Effector memory CD8-positive, alpha-beta T cell (primary cell): ENCODE results near the gene SLC16A7.
A peak's percentile ranks its signal among the peaks of the same experiment; 100 is the strongest.

Experiments used
- ATAC-seq: fragments of 150-1000 bp; cut with Tn5 transposase; replicated peaks from 2 replicates; pipeline ENCODE4 v1.10.0; 2021; ENCODE audit warnings: mild to moderate bottlenecking, moderate library complexity
- DNase-seq, 3 experiments: peaks; one replicate each; pipeline ENCODE4 v3.0.0; 2021
- H3K27ac Mint-ChIP-seq, 2 donors: one replicate each; pipeline ENCODE4 v1.8.0; 2022; ENCODE audit warnings: mild to moderate bottlenecking in 2 of 2, mixed read lengths in 2 of 2, moderate library complexity in 2 of 2
- H3K27me3 Mint-ChIP-seq, 2 donors: one replicate each; pipeline ENCODE4 v1.8.0; 2022; ENCODE audit warnings: mixed read lengths in 2 of 2
- H3K36me3 Mint-ChIP-seq: one replicate; pipeline ENCODE4 v1.8.0; 2022; ENCODE audit warnings: mild to moderate bottlenecking, moderate library complexity, mixed read lengths; ENCODE audit not compliant: insufficient read depth
- H3K4me1 Mint-ChIP-seq, 2 donors: one replicate each; pipeline ENCODE4 v1.8.0; 2022; ENCODE audit warnings: low read depth in 2 of 2, mixed read lengths in 2 of 2
- H3K4me3 Mint-ChIP-seq, 2 donors: one replicate each; pipeline ENCODE4 v1.8.0; 2022; ENCODE audit warnings: mild to moderate bottlenecking in 2 of 2, mixed read lengths in 2 of 2, moderate library complexity in 2 of 2
- H3K9me3 Mint-ChIP-seq, 2 donors: one replicate each; pipeline ENCODE4 v1.8.0; 2022; ENCODE audit warnings: mixed read lengths in 2 of 2

Gene SLC16A7

DNA sequence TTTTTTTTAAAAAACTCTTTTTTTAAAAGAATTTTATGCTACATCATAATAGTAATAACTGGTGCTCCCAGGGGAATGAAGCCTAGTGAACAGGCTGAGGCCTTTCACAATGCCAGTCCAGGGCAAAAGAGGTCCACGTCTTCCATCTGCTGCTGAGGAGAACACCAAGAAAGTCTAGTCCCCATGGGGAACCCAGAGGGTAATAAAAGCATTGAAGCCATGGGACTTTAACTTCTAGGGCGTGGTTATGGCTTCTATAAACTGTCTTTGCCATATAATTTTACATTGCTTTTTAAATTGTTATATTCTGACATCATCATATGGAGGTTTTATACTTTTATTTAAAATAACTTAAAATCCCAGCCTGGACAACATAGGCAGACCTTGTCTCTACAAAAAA is 64.3 kb downstream of the SLC16A7 start:
- Mint-ChIP-seq H3K36me3 (peaks cover 8% of the 10 kb centered on the region), H3K4me1 (peaks cover 12 to 35% of the 10 kb centered on the region in 2 donors), H3K27me3 (no peaks in the 10 kb centered on the region), H3K9me3 (no peaks in the 10 kb centered on the region), H3K4me3 (no peak overlapping the region), H3K27ac (no peak overlapping the region)
- ATAC-seq (no peak), DNase-seq (no peak)

DNA sequence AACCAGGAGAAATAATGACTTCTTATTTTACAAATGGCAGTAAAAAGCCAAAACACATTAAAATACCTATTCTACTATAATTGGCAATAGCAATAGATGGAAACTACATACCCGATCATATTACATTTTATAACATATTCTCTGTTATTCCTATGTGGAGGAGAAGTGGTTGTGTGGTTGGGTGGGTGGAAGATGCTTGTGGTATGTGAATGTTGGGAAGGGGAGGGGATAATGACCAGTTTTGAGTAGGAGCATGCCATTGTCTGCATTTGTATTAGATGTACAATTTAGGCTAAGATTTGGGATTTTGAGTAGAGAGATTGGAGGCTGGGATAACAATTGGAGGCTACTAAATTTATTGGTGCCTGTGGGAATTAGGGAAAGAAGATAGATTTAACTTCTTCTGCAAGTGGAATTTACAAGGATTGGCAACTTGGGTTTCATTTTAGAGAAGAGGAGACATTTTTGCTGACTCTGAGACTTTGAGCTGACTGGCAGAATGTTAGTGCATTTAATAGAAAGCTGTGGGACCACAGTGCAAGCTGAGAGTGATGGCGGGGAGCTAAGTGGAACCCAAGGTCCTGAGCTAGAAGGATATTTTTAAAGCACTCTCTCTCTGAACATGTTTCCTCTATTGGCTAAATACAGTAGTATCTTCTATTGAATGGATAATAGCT is 65.2 kb downstream of the SLC16A7 start:
- Mint-ChIP-seq H3K4me3 (no peak overlapping the region), H3K27me3 (no peaks in the 10 kb centered on the region), H3K36me3 (peaks cover 8% of the 10 kb centered on the region), H3K27ac (peak overlapping the region; percentile 1 to 45), H3K9me3 (no peaks in the 10 kb centered on the region), H3K4me1 (peaks cover 12 to 33% of the 10 kb centered on the region in 2 donors)
- ATAC-seq: no peak
- no peak for DNase-seq

DNA sequence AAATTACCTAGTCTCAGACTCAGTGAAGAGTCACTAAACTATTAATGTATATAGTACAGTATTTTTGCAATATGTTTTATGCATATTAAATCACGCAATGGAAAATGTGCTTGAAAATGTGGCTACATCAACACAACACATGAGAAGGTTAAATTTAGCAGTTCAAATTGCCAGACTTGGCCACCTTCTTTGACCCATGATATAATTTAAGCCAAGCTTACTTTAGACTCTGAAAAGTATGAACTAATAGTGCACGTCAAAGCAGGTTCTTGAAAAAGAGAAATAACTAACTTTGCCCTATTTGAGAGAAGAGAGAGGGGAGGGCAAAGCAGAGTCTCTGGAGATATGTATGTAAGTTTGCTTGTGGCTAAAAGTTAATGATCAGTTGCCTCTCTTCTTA is 68.7 kb downstream of the SLC16A7 start:
- Mint-ChIP-seq H3K9me3 (peaks cover 4 to 11% of the 10 kb centered on the region in 2 donors), H3K36me3 (no peaks in the 10 kb centered on the region), H3K4me1 (peaks cover 26 to 43% of the 10 kb centered on the region in 2 donors), H3K27ac (no peak overlapping the region), H3K4me3 (no peak overlapping the region), H3K27me3 (no peaks in the 10 kb centered on the region)
- ATAC-seq (no peak), DNase-seq (no peak)

DNA sequence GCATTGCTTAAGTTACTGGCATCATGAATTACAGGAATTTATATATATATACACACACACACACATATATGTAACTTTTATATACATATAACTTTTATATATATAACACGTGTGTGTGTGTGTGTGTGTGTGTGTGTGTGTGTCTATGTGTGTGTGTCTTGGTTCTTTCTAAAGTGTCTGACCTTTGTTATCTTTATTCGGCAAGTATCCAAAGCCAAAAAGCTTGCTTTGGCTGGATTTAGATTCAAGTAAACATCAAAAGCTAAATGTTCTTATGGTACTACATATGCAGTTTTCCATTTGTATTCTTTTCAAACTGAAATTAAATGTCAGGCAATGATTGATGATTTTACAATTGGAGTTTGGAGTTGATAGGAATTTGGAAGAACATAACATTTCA is 69.9 kb downstream of the SLC16A7 start:
- peaks cover 4 to 11% of the 10 kb centered on the region in 2 donors for H3K9me3 Mint-ChIP-seq
- no peak for ATAC-seq
- peaks cover 29 to 48% of the 10 kb centered on the region in 2 donors for H3K4me1 Mint-ChIP-seq
- H3K36me3 Mint-ChIP-seq: no peaks in the 10 kb centered on the region
- H3K4me3 Mint-ChIP-seq: no peak overlapping the region
- no peak overlapping the region for H3K27ac Mint-ChIP-seq
- DNase-seq: no peak
- H3K27me3 Mint-ChIP-seq: no peaks in the 10 kb centered on the region

DNA sequence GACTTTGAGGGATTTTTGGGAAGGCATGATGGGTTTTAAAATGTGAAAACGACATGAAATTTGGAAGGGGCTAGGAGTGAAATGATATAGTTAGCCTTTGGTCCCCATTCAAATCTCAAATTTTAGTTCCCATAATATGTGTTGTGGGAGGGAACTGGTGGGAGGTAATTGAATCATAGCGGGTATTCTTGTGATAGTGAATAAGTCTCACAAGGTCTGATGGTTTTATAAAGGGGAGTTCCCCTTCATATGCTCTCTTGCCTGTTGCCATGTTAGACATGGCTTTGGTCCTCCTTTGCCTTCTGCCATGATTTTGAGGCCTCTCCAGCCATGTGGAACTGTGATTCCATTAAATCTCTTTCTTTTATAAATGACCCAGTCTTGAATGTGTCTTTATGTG is 72.8 kb downstream of the SLC16A7 start:
- ATAC-seq: no peak
- H3K27ac Mint-ChIP-seq: peak overlapping the region; percentile 7 to 10
- H3K27me3 Mint-ChIP-seq: no peaks in the 10 kb centered on the region
- peaks cover 25 to 40% of the 10 kb centered on the region in 2 donors for H3K4me1 Mint-ChIP-seq
- peaks cover 4 to 11% of the 10 kb centered on the region in 2 donors for H3K9me3 Mint-ChIP-seq
- H3K4me3 Mint-ChIP-seq: no peak overlapping the region
- DNase-seq: no peak
- no peaks in the 10 kb centered on the region for H3K36me3 Mint-ChIP-seq

DNA sequence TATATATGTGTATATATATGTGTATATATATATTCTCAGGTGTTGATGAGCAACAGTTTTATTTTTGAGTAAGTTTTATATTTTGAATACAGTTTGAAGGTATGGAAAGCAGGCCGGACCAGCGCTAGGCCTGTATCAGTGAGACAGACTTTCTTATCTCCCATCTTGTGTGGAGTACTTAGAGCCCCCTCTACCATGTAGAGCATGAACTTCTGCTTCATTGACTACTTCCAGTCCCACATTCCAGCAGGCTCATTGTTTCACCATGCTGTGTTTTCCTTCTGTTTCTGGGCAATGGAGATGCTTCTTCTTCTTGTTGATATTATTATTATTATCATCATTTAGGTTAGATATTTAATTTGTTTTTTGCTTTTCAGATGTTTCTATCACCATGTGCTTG is 76.4 kb downstream of the SLC16A7 start:
- no peak overlapping the region for H3K4me3 Mint-ChIP-seq
- ATAC-seq (no peak), DNase-seq (no peak)
- no peak overlapping the region for H3K27ac Mint-ChIP-seq
- no peaks in the 10 kb centered on the region for H3K27me3 Mint-ChIP-seq
- H3K9me3 Mint-ChIP-seq: peaks cover 0 to 5% of the 10 kb centered on the region in 2 donors
- H3K36me3 Mint-ChIP-seq: peaks cover 3% of the 10 kb centered on the region
- peaks cover 22 to 48% of the 10 kb centered on the region in 2 donors for H3K4me1 Mint-ChIP-seq

DNA sequence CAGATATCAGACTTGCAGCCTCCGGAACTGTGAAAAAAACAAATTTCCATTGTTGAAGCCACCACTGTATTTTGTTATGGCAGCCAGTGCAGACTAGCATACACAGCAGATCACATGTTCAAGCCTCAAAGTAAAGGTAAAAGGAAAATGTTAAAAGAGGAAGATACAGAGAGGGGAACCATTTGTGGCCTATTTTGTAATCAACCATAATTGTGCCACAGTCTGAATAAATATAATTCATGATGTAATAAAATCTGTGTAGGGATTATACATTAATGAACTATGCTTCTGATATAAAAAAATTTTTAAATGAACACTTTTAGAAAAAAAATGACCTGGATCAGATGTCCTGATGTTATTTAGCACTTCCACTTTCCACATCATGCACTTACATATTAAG is 79.6 kb downstream of the SLC16A7 start:
- Mint-ChIP-seq H3K27ac (no peak overlapping the region), H3K27me3 (no peaks in the 10 kb centered on the region), H3K4me3 (no peak overlapping the region), H3K4me1 (peaks cover 16 to 39% of the 10 kb centered on the region in 2 donors), H3K9me3 (no peaks in the 10 kb centered on the region), H3K36me3 (peaks cover 6% of the 10 kb centered on the region)
- no peak for ATAC-seq
- no peak for DNase-seq

DNA sequence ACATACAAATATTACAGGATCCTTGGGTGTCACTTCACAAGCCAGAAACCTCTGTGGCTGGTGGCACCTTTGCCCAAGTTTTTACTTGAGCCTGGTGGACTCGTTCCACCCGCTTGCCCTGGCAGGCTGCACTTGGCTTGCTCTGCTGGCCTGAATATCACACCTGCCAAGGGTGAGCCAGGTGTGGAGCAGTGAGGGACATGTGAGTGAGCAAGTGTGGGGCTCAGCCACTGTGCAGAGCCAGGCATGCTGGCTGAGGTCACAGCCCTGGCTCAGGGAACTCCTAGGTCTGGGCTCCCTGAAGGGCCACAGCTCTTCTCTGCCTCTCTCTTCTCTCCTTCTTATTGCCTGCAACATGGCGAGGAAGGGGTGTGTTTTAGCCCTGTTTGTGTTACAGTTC is 82.0 kb downstream of the SLC16A7 start:
- DNase-seq (no peak), ATAC-seq (no peak)
- Mint-ChIP-seq H3K36me3 (peaks cover 6% of the 10 kb centered on the region), H3K4me3 (no peak overlapping the region), H3K4me1 (peaks cover 17 to 36% of the 10 kb centered on the region in 2 donors), H3K9me3 (no peaks in the 10 kb centered on the region), H3K27ac (no peak overlapping the region), H3K27me3 (no peaks in the 10 kb centered on the region)

DNA sequence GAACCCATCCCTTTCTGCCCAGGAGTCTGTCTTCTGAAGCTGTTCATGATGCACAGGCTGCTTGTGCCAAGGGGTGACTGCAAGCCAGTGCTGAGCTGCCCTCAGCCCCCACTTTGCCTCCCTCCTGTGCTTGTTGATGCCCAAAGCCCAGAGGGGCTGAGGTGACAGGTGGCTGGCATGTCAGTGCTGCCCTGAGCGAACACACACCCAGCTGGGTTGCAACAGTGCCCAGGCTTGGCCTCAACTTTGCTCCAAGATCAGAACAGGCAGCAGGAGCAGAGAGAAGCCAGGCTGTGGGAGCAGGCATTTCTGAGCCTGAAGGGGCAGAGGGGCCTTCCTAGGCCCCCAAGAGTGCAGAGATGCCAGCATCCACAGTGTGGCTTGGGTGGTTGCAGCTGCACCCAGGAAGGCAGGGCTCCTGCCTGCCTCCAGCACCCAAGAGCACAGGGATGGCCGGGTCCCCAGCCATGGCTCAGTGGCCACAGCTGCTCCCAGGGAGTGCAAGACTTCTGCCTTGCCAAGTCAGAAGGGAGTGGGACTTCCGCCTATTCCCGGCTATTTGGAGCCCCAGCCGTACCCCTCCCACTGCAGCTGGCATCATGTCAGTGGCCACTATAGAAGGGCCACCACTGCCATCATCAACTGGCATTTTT is 83.1 kb downstream of the SLC16A7 start:
- no peak for DNase-seq
- Mint-ChIP-seq H3K4me3 (no peak overlapping the region), H3K36me3 (peaks cover 6% of the 10 kb centered on the region), H3K9me3 (no peaks in the 10 kb centered on the region), H3K4me1 (peaks cover 17 to 45% of the 10 kb centered on the region in 2 donors), H3K27me3 (no peaks in the 10 kb centered on the region), H3K27ac (no peak overlapping the region)
- no peak for ATAC-seq

DNA sequence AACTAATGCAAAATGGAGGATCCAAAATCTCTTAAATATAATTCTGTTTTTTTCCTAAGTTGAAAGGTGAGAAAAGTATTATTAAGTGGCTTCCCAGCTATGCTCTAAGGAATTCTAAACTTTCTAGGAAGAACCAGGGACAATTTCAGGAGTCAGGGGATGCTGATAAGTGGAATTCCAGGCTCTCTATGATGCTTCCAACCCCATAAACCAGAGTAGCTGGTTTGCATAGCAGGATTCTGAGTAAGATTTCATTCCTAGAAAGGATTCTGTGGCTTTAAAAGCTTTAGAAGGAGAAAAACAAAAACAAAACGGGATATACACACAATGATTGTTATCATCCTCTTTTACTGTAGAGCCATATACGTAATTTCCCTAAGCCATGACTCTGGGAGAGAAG is 93.9 kb downstream of the SLC16A7 start:
- Mint-ChIP-seq H3K9me3 (peaks cover 2 to 7% of the 10 kb centered on the region in 2 donors), H3K4me1 (peaks cover 9 to 21% of the 10 kb centered on the region in 2 donors), H3K4me3 (no peak overlapping the region), H3K36me3 (no peaks in the 10 kb centered on the region), H3K27me3 (no peaks in the 10 kb centered on the region), H3K27ac (peak overlapping the region in 1 of 2 donors; percentile 17)
- no peak for DNase-seq
- ATAC-seq: no peak

DNA sequence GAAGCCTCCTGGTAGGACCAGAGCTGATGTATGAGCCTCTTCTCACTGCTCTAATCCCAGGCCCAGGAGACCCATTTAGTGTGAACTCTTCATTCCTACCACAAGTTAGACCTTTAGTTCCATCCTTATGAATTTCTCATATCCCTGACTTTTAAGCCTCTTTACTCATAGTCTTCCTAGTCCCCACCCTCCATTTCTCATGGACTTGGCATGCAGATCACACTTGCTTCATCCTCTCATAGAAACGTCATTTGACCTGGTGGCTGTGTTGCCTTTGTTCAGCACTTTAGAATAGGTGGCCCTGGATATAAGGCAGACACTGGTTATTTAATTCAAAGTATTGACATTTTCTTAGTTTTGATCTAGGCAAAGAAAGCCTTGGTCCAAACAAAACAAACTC is 99.5 kb downstream of the SLC16A7 start:
- no peak overlapping the region for H3K4me3 Mint-ChIP-seq
- ATAC-seq (no peak), DNase-seq (no peak)
- H3K4me1 Mint-ChIP-seq: peaks cover 8 to 19% of the 10 kb centered on the region in 2 donors
- H3K9me3 Mint-ChIP-seq: peaks cover 2 to 7% of the 10 kb centered on the region in 2 donors
- H3K27me3 Mint-ChIP-seq: no peaks in the 10 kb centered on the region
- H3K27ac Mint-ChIP-seq: no peak overlapping the region
- H3K36me3 Mint-ChIP-seq: no peaks in the 10 kb centered on the region

DNA sequence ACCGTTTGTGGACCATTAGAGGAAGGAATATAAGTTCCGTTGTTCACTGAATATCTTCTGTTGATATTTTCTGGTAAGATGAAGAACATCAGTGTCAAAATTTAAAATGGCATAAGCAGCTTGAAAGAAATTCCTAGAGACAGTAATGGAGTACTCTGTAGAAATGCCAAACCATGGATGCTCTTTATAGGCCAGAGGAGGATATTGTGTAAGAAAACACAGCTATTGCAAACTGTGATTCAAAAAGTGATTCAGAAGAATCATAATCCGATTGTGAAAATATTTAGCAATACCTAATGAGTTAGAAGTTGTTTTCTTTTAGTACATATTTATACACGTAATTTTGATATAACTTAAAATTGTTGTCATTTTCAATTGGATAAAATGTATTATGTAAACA is 102.8 kb downstream of the SLC16A7 start:
- Mint-ChIP-seq H3K36me3 (no peaks in the 10 kb centered on the region), H3K4me3 (no peak overlapping the region), H3K9me3 (no peaks in the 10 kb centered on the region), H3K4me1 (peaks cover 5 to 13% of the 10 kb centered on the region in 2 donors), H3K27ac (no peak overlapping the region), H3K27me3 (no peaks in the 10 kb centered on the region)
- DNase-seq (no peak), ATAC-seq (no peak)

DNA sequence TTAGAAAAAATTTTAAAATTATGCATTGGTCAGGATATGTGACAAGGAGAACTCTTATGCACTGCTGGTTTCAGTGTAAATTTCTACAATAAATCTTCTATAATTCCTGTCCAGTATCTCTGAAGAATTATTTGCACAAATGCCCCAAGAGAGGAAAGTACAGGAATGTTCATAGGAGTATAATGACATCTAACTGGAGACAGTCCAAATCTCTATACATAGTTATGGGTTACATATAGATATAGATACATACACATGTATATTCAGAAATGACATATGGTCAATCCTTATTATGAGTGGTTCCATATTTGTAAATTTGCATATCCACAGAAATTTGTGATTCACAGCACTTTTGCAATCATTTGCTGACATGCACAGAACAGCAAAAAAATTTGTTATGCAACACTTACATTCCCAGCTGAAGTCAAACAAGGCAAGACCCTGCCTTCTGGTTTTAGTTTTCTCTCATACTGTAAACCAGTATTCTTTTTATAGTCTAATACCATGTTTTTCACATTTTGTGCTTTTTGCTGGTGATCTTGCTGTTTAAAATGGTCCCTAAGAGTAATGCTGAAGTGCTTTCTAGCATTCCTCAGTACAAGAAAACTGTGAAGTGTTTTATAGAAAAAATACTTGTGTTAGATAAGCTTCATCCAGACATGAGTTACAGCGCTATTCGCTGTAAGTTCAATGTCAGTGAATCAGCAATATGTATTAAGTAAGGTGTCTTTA is 103.8 kb downstream of the SLC16A7 start:
- peaks cover 2 to 13% of the 10 kb centered on the region in 2 donors for H3K4me1 Mint-ChIP-seq
- DNase-seq: no peak
- H3K4me3 Mint-ChIP-seq: no peak overlapping the region
- ATAC-seq: no peak
- no peaks in the 10 kb centered on the region for H3K9me3 Mint-ChIP-seq
- H3K27me3 Mint-ChIP-seq: no peaks in the 10 kb centered on the region
- no peak overlapping the region for H3K27ac Mint-ChIP-seq
- no peaks in the 10 kb centered on the region for H3K36me3 Mint-ChIP-seq

DNA sequence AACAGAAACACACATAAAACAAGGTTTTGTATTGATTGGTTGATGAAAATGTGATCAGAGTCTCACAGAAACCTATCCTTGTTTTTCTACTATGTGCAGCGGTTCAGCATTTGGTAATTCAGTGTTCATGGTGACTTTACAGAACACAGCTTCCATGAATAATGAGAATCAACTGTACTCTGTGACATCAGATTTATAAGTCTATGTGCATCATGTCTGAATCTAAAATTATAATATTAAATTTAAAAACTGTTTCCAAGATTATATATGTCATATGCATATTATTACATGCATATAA is 104.3 kb downstream of the SLC16A7 start:
- H3K36me3 Mint-ChIP-seq: no peaks in the 10 kb centered on the region
- H3K27ac Mint-ChIP-seq: no peak overlapping the region
- ATAC-seq: no peak
- H3K4me1 Mint-ChIP-seq: peaks cover 2 to 13% of the 10 kb centered on the region in 2 donors
- H3K4me3 Mint-ChIP-seq: no peak overlapping the region
- no peaks in the 10 kb centered on the region for H3K9me3 Mint-ChIP-seq
- no peak for DNase-seq
- no peaks in the 10 kb centered on the region for H3K27me3 Mint-ChIP-seq
